ENCODE results near the gene KIAA1671. TPM values are rescaled to one million over a fixed set of nuclear protein-coding genes. Genes with fewer than 3 reads are reported as not detected.
"Not testable (repeated sequence)": the region's sequence is repeated elsewhere in the genome, so short reads cannot be mapped to it uniquely, and the experiment has no call there.

Gene KIAA1671
- polyA plus RNA-seq: 1 to 10 TPM; 4.4 to 5.5 (median 4.8) TPM

DNA sequence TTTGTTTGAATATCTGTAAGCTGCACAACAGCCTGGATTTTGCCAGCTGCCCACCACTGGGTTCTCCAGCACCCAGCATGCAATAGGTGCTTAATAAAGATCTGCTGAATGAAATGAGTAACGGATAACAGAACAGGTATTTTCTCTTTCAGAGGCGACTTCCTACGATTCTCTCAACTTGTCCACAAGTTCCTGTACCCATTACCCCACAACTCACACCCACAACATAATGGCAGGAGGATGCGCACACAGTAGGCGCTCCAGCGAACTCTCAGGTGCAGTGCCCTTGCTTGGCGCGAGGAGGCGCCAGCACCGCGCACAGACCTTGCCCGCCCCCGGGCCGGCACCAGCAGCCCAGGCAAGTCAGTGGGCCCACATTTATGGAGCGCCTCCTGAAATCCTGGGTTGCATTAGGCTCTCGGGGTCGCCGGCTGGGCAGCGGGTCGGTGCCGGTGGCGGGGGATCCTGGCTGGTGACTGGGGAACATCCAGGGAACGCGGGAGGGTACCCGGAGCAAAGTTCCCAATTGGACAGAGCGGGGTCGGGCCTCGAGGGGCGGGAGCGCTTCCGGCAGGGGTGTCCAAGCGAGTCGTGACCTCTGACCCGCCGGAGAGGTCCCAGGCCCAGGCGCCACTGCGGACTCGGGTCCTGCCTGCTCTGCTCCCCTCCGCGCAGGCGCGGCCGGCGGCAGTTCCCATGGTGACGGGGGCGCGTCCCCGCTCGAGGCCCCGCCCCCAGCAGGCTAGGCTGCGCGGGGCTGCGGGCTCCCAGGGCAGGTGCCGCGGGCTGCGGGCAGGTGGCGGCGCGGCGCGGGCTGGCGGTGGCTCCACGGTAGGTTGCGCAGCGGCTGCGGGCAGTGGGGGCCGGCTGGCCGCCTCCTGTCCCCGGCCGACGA lies at the start of gene KIAA1671:
Gene KIAA1671, plus strand, starts transcription at position 775 of the 895 bp plus-strand sequence. CDS start 75,284 bp downstream, outside the sequence.
- WGBS, 3 donors: 2 to 3% (median 3%) methylated on average over 50 to 71 of the region's 71 CpGs

DNA sequence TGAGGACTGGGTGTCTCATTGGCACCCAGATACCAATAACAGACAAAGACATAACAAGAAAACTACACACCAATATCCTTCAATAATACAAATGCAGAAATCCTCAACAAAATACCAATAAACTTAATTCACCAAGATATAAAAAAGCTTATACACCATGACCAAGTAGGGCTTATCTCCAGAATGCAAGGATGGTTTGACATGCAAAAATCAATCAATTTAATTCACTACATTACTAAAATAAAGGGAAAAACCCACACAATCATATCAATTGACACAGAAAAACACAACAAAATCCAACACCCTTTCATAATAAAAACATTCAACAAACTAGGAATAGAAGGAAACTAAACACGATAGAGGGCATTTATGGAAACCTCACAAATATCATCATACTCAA lies 46.6 kb upstream of the KIAA1671 start:
- H3K27ac ChIP-seq (ENCODE audit: low read depth, low read length): no peak overlapping the region
- 96 to 100% (median 97%) methylated on average over 1 of the region's 1 CpG for WGBS, 3 donors

More for the DNA sequence above, at the start of gene KIAA1671:
- no peak within 1 kb of the TSS for H3K27ac ChIP-seq (ENCODE audit: low read depth, low read length)

DNA sequence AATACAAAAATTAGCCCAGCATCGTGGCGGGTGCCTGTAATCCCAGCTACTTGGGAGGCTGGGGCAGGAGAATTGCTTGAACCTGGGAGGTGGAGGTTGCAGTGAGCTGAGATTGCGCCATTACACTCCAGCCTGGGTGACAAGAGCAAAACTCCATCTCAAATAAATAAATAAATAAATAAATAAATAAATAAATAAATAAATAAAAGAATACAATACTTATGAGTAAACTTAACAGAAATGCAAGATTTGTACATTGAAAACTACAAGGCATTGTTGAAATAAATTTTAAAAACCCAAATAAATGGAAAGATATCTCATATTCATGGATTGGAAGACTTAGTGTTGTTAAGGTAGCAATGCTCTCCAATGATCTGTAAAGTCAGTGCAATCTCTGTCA lies 45.4 kb upstream of the KIAA1671 start:
- H3K27ac ChIP-seq (ENCODE audit: low read depth, low read length): not testable (repeated sequence)
- WGBS, 3 donors: 92 to 99% (median 98%) methylated on average over 3 of the region's 3 CpGs

DNA sequence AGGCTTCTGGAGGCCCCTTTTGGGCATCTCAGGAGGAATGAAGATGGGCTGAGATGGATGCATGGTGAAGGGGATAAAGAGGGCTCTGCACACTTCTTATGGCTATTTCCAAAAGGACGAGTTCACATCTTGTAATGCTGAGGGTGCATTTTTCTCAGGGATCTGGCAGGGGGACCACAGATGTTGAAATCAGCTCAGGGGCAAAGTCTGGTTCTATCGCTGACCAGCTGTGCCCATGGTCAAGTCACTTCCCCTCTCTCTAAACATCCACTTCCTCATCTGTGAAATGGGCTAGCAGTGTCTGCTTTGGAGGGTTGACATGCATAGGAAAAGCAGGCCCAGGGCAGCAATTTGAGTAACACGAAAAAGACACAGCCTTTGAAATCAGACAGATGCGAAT lies 32.5 kb upstream of the KIAA1671 start:
- H3K27ac ChIP-seq (ENCODE audit: low read depth, low read length): no peak overlapping the region
- 82 to 86% (median 84%) methylated on average over 4 of the region's 4 CpGs for WGBS, 3 donors

DNA sequence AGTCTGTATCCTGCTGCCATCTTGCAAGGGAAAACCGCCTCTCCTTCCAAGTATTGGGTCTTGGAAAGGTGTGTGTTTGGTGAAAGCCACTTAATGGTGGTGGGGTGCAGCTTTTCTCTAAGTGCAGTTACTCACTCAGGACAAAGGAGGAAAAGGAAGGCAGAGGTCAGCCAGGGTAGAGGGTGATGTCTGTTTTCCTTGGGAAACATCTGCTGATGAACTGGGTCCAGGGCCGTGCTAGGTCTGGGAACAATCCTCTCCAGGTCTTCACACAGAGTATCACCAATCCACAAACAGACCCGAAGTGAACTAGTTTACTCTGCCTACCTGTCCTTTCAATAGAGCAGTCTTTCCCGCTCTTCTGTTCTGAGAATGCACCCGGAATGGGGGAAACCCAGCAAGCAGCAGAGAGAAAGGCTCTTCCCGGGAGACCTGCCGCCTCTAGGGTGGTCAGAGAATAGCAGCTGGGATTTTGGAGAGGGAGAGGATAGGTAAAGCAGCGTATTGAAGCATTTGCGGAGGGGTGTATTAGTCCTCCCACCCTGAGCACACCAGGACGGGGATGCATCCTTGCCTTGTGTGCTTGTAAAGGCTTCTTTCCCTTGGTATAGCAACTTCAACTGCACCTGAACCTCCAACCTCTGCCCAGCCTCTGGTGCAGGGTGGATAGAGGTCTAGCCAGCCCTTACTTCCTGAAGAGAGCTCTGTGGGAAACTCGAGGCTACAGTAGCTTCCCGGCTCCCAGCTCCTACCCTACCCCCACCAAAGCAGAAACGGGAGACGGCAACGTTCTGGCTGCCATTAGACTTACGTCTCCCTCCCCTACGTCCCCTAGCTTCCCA lies 26.7 kb upstream of the KIAA1671 start:
- 47 to 68% (median 52%) methylated on average over 17 of the region's 17 CpGs for WGBS, 3 donors
- H3K27ac ChIP-seq (ENCODE audit: low read depth, low read length): no peak overlapping the region

DNA sequence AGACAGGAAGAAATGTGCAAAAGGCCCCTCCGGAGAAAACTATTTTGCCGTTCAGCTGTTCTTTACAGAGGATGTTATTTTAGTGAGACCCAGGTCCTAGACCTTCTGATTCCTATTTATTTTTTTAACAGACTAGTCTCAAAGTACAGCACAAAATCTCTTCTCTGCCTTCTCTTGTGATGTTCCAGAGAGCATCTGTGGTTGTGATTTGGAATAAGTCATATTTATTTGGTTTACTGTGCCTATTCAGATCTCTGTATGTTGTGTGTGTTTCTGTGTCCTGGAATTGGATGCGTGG lies 26.1 kb upstream of the KIAA1671 start:
- H3K27ac ChIP-seq (ENCODE audit: low read depth, low read length): no peak overlapping the region
- 53 to 69% (median 54%) methylated on average over 3 of the region's 3 CpGs for WGBS, 3 donors

DNA sequence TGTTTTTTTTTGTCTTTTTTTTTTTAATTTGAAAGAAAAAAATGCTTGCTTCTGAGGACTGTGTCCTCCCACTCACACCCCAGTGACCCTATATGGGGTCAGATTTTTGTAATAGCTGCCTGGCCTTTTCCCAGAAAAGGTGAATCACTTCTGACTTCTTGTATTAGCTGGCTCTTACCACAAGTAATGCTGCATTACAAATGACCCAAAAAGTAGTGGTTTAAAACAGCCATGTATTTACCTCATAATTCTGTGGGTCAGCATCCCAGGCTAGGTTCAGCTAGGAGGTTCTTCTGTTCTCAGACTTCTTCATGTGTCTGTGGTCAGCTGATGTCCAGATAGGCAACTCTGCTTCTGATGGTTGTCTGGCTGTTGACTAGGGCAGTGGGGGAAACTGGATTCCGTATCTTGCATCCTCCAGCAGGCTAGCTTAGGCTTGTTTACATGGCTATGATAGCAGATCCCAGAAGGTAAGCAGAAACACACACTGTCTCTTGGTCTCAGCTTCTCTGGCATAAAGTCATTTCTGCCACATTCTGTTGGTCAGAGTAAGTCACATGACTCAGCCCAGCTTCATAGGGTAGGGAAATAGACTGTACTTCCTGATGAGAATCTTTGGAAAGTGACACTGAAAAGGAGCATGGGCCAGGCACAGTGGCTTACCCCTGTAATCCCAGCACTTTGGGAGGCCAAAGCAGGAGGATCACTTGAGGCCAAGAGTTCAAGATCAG lies 25.5 kb upstream of the KIAA1671 start:
- no peak overlapping the region for H3K27ac ChIP-seq (ENCODE audit: low read depth, low read length)
- 96 to 100% (median 100%) methylated on average over 1 of the region's 1 CpG for WGBS, 3 donors

DNA sequence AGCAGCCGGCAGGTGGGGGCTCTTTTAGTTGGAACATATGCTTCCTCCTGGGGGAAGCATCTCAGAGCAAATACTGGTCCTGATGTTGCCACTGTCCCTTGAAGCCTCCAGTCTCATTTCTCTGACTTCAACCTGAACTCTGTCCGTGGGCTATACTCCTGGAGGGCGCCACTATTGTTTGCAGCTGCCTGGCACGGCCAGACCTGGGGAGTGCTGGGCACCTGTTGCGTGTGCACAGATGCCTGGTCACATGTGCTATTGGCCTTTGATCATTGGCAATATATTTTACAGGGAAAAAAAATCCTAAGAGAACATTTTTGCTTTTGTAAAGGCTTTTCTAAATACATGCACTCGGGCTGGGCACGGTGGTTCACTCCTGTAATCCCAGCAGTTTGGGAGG lies 24.2 kb upstream of the KIAA1671 start:
- 83 to 90% (median 84%) methylated on average over 7 of the region's 7 CpGs for WGBS, 3 donors
- no peak overlapping the region for H3K27ac ChIP-seq (ENCODE audit: low read depth, low read length)

DNA sequence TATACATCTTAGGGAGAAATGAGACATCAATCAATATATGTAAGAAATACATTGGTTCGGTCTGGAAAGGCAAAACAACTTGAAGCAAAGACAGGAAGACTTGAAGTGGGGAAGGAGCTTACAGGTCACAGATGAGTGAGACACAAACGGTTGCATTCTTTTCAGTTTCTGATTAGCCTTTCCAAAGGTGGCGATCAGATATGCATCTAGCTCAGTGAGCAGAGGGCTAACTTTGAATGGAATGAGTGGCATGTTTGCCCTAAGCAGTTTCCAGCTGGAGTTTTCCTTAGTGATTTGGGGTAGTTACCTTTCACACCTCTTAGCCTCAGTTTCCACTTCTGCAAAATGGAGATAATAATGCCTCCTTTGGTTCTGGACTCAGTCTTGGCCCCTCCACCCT lies 21.8 kb upstream of the KIAA1671 start:
- no peak overlapping the region for H3K27ac ChIP-seq (ENCODE audit: low read depth, low read length)
- 71 to 77% (median 74%) methylated on average over 3 of the region's 3 CpGs for WGBS, 3 donors

DNA sequence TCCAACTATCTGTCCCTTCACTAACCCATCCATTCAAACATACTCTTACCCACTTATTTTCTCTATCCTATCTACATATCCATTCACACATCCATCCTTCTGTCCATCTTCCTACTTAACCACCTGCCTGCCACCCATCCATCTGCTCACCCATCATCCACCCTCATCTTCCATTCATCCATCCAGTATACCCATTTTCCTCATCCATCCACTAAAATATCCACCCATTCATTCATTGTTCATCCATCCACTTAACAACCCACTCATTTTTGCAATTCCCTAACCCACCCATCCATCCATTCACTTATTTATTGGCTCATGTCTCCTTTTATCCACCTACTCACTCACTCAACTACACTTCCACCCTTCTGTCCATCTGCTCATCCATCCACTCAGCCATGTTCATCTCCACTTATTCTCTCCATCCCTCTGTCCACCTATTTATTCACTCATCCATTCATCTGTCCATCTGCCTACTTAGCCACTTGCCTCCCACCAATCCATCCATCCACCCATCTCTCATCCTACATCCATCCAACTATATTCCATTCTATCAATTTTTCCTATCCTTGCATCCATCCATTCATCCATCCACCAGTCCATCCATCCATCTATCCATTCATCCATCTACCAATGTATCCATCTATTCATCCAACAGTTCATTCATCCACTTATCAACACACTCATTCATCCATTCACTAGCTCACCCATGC lies 16.6 kb upstream of the KIAA1671 start:
- no peak overlapping the region for H3K27ac ChIP-seq (ENCODE audit: low read depth, low read length)

DNA sequence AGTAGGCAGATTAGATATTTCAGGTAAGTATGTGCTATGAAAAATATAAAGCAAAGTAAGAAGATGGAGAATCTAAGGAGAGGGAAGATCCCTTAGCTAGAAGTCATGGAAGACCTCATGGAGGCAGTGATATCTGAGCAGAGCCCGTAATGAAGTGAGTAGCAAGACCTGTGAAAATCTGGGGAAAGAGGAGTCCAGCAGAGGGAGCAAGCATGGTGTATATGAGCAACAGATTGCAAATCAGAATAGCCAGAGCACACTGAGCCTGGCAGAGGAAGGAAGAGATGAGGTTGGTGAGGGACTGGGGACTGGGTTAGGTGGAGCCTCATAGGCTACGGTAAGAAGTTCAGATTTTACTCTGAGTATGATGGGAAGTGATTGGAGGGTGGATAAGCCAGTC lies 15.4 kb upstream of the KIAA1671 start:
- no peak overlapping the region for H3K27ac ChIP-seq (ENCODE audit: low read depth, low read length)
- 20 to 45% (median 25%) methylated on average over 2 of the region's 2 CpGs for WGBS, 3 donors

DNA sequence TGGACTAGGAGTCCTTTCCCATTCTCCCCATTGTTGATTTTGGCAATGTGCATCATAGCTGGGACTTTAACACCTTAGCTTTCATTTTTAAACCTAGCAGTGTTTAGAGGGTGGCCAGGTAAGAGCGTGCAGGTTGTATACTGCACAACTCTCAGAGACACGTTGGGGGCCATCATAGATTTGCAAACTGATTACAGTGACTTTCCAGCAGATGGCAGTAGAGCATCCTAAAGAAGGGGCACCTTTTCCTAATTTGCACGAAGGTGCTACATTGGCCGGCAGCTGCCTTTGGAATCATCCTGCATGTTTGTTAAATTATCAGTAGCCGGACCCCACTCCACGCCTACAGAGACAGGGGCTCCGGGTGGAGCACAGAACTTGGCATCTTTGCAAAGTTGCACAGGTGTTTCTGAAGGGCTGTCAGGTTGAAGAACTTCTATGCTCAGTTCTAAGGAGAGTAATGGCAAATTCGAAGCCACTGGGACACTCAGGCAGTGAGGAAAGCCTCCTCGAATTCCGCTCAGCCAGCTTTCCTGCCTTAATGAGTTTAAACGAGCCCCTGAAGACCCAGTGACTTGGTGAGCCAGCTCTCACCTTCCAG lies 13.7 kb upstream of the KIAA1671 start:
- no peak overlapping the region for H3K27ac ChIP-seq (ENCODE audit: low read depth, low read length)
- WGBS, 3 donors: 8 to 20% (median 19%) methylated on average over 11 of the region's 11 CpGs

DNA sequence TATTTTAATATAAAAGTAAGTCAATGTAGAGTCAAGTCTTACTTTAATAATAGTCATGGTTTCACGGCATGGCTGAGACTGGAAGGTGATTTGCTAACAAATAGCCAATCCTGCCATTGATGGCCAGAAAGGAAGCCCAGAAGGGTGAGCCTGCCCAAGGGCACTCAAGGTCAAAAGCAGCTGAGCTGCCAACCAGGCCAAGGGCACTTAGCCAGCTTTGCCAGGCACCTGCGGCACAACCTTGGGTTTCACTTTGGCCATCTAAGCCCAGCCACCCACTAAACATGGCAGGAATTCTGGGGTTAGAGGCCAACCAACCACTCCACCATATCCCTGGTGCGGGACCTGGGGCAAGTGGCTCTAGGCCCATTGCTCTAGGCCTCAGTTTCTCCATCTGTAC lies 10.2 kb upstream of the KIAA1671 start:
- H3K27ac ChIP-seq (ENCODE audit: low read depth, low read length): no peak overlapping the region
- WGBS, 3 donors: 52 to 94% (median 86%) methylated on average over 3 of the region's 3 CpGs

DNA sequence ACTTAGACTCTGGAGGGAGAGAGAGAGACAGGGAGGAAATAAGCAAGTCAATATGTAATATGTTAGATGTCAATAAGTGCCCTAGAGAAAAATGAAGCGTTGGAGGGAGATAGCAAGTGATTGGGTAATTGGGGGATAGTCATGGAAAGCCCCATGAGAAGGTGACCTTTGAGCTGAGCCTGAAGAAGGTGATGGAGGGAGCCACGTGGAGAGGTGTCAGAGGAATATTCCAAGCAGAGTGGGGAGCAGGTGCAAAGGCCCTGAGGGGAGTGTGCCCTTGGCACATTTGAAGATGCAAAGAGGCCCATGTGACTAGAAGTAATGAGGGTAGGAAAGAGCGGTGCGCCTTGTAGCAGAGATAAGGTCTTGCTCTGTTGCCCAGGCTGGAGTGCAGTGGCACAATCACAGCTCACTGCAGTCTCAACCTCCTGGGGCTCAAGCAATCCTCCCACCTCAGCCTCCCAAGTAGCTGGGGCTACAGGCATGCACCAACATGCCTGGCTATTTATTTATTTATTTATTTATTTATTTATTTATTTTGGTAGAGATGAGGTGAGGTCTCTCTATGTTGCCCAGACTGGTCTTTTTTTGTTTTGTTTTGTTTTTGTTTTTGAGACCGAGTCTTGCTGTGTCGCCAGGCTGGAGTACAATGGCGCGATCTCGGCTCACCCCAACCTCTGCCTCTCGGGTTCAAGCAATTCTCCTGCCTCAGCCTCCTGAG lies 8.1 kb upstream of the KIAA1671 start:
- WGBS, 3 donors: 76 to 91% (median 91%) methylated on average over 10 of the region's 10 CpGs
- H3K27ac ChIP-seq (ENCODE audit: low read depth, low read length): no peak overlapping the region

DNA sequence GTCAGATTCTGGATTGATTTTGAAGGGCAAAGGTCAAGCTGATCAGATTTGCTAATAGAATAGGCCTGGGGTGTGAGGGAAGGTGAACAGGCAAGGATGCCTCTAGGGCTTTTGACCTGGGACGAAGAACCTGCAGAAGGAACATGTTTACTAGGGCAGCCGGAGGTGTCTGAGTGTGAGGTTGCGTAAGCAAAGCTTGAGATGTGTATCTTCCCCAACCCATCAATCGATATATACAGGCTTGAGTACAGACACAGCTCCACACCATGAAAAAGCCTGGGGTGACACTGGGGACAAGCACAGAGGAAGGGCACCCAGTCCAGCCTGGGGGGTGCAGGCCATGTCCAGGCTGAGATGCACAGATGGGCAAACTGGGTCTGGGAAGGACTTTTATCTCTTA lies 7.1 kb upstream of the KIAA1671 start:
- no peak overlapping the region for H3K27ac ChIP-seq (ENCODE audit: low read depth, low read length)
- WGBS, 3 donors: 69 to 92% (median 86%) methylated on average over 4 of the region's 4 CpGs

DNA sequence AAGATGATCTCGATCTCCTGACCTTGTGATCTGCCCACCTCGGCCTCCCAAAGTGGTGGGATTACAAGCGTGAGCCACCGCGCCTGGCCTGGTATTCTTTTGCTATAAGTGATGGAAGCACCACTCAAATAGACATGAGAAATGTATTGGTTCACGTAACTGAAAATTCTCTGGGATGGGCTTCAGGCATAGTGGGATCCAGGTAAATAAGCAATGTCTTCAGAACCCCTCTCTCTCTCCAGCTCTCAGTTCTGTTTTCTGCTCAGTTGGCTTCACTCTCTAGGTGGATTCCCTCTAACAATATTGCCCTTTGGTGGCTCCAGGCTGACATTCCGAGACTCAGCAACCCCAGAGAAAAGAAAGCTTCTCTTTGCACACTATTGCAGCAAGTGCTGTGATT lies 5.1 kb upstream of the KIAA1671 start:
- whole genome bisulfite sequencing, 3 donors: 85 to 97% (median 93%) methylated on average over 7 of the region's 7 CpGs
- H3K27ac ChIP-seq (ENCODE audit: low read depth, low read length): no peak overlapping the region

DNA sequence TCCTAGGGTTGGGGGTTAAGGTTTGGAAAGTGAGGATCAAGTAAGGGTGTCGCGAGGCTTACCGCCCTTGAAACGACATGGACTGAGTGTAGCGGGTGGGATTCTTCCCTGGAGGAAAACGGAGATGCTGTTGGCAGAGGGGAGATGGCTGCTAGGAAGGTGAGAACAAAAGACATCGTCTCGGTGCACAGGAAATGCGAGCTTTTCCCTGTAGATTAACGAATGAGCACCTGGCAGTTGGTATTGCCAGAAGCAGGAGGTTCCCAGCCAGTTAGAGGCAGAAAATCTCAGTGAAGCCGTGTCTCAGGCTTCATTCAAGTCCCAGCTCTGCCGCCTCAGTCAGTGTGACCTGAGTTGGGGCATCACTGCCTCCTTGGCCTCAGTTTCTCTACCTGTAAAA lies 4.6 kb upstream of the KIAA1671 start:
- H3K27ac ChIP-seq (ENCODE audit: low read depth, low read length): no peak overlapping the region
- 36 to 67% (median 59%) methylated on average over 12 of the region's 12 CpGs for WGBS, 3 donors
